Esophagus (tissue), 2 donors: ENCODE results near the gene GAREM1. TPM values are rescaled to one million over a fixed set of nuclear protein-coding genes. Genes with fewer than 3 reads are reported as not detected.

Experiments used
- H3K27ac ChIP-seq, 2 donors: one replicate each; pipeline ENCODE4 v1.5.1; 2013; ENCODE audit warnings: low read depth in 2 of 2, mild to moderate bottlenecking in 2 of 2, inconsistent platforms in 1 of 2, low read length in 1 of 2, moderate library complexity in 1 of 2
- H3K27me3 ChIP-seq, 2 donors: one replicate each; pipeline ENCODE4 v1.6.1; 2013; ENCODE audit warnings: low read length in 2 of 2, control low read depth in 1 of 2, mild to moderate bottlenecking in 1 of 2; ENCODE audit not compliant: insufficient read depth in 2 of 2, control insufficient read depth in 1 of 2
- H3K36me3 ChIP-seq, 2 donors: one replicate each; pipeline ENCODE4 v1.6.1; 2013; ENCODE audit warnings: low read length in 1 of 2; ENCODE audit not compliant: control insufficient read depth in 2 of 2, insufficient read depth in 2 of 2
- H3K4me1 ChIP-seq, 2 donors: one replicate each; pipeline ENCODE4 v1.6.1; 2013; ENCODE audit warnings: low read length in 1 of 2; ENCODE audit not compliant: control insufficient read depth in 2 of 2, insufficient read depth in 2 of 2
- H3K4me3 ChIP-seq, 2 donors: one replicate each; pipeline ENCODE4 v1.5.1; 2013; ENCODE audit warnings: low read length in 2 of 2, mild to moderate bottlenecking in 2 of 2, low read depth in 1 of 2, moderate library complexity in 1 of 2
- H3K9me3 ChIP-seq, 2 donors: one replicate each; pipeline ENCODE4 v1.6.1; 2013; ENCODE audit warnings: mild to moderate bottlenecking in 2 of 2, low read depth in 1 of 2, low read length in 1 of 2, moderate library complexity in 1 of 2; ENCODE audit not compliant: control insufficient read depth in 2 of 2, insufficient read depth in 1 of 2
- WGBS, 2 donors: extraction: QIAGEN DNeasy Blood & Tissue Kit; methylation state at CpG; one replicate each; pipeline ENCODE4 v1.1.7; 2013; 5-methylcytosine and 5-hydroxymethylcytosine counted together
- polyA plus RNA-seq, 2 donors: library from polyadenylated mRNA; stranded (reverse); fragments of 200-250 nt; gene quantifications; one replicate each; pipeline ENCODE4 v1.2.3, GENCODE V29; 2013
- donor health status: healthy with polysubstance abuse.
- donor health status: Bipolar disorder and iron deficiency.

GAREM1 gene
- polyA plus RNA-seq, 2 donors = 4.9 to 6.1 TPM

DNA sequence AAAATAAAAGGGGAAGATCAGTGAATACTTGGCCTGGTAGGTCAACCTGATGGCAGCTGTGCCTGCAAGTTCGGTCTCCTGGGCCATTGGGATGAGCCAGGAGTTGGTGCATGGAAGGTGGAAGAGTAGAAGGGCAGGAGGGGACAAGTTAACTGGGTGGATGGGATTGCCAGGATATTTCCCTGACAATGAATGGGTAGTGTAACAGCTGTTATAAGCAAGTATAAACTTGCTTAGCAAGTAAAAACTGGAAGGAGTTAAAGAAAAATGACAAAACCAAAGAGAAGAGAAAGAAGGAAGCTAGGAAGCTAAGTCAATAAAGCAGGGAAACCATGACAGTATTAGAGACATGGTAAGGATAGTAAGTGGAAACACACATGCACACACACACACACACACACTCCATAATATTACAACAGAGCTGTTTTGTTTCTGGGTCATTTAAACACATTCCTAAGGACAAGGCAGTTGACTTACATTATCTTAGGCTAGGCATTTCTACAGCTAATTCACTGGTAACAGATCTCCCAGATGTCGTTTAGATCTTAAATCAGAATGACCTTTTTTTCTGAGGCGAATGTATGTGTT is 251.2 kb downstream of the GAREM1 start:
- Histone ChIP-seq H3K4me3 (no peak overlapping the region), H3K27ac (no peak overlapping the region), H3K36me3 (no peaks in the 10 kb centered on the region), H3K9me3 (no peaks in the 10 kb centered on the region), H3K27me3 (no peaks in the 10 kb centered on the region), H3K4me1 (no peaks in the 10 kb centered on the region)
- 63 to 66% methylated on average over 3 of the region's 3 CpGs for WGBS, 2 donors

DNA sequence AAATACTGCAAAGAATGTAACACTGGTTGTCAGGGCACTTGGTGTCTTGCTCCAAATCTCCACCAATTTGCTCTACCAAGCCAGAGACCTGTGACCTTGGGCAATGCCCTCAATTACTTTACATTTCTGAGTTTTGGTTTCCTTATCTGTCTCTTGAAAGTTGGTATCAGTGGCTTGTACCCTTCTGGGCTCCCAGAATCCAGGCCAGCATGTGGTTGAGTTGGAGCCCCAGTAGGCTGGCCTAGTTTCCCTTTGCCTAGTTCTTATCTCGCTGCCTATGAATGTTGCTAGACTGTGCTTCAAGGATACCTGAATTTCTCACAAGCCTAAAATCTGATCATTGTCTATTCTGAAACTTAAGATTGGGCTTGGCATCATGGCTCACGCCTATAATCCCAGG is 254.3 kb downstream of the GAREM1 start:
- H3K4me3 ChIP-seq = no peak overlapping the region
- no peaks in the 10 kb centered on the region for H3K36me3 ChIP-seq
- 90 to 92% methylated on average over 2 of the region's 2 CpGs for WGBS, 2 donors
- H3K27ac ChIP-seq = no peak overlapping the region
- H3K9me3 ChIP-seq = no peaks in the 10 kb centered on the region
- H3K4me1 ChIP-seq = no peaks in the 10 kb centered on the region
- H3K27me3 ChIP-seq = no peaks in the 10 kb centered on the region

DNA sequence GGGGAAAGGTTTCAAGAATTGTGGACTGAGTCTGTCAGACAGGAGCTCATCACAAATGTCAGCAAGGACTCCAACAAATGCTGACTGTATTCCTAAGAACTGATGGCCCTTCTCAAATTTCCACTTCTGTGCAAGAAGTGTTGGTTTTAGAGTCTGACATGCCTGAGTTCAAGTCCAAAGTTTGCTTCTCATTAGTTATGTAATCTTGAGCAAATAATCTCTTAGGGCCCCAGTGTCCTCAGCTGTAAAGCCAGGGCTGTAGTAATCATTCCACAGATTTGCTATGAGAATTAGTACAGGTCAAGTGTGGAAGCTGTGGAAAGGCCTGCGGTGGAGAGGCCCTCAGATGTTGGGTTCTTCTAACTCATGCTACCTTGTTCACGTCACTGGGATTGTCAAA is 257.0 kb downstream of the GAREM1 start:
- Histone ChIP-seq H3K9me3 (no peaks in the 10 kb centered on the region), H3K4me3 (no peak overlapping the region), H3K27me3 (no peaks in the 10 kb centered on the region), H3K4me1 (no peaks in the 10 kb centered on the region), H3K36me3 (no peaks in the 10 kb centered on the region), H3K27ac (no peak overlapping the region)
- 82 to 89% methylated on average over 2 of the region's 2 CpGs for WGBS, 2 donors
